ENCODE data around the gene GATA3.

DNA sequence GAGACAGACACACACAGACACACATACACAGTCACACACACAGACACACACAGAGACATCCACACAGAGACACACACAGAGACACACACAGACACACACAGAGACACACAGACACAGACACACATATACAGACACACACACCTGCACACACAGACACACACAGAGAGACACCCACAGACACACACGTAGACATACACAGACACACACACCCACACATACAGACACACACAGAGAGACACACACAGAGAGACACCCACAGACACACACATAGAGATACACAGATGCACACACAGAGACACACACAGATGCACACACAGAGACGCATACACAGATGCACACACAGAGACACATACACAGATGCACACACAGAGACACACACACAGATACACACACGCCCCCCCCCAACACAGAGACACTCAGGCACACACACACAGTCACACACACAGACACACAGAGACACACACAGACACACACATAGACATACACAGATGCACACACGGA lies 58.5 kb downstream of the GATA3 start:
- TF ChIP-seq POLR2A (IDR thresholded peaks at IDR 0.05), result no peak
- TF ChIP-seq, protein P1, sequence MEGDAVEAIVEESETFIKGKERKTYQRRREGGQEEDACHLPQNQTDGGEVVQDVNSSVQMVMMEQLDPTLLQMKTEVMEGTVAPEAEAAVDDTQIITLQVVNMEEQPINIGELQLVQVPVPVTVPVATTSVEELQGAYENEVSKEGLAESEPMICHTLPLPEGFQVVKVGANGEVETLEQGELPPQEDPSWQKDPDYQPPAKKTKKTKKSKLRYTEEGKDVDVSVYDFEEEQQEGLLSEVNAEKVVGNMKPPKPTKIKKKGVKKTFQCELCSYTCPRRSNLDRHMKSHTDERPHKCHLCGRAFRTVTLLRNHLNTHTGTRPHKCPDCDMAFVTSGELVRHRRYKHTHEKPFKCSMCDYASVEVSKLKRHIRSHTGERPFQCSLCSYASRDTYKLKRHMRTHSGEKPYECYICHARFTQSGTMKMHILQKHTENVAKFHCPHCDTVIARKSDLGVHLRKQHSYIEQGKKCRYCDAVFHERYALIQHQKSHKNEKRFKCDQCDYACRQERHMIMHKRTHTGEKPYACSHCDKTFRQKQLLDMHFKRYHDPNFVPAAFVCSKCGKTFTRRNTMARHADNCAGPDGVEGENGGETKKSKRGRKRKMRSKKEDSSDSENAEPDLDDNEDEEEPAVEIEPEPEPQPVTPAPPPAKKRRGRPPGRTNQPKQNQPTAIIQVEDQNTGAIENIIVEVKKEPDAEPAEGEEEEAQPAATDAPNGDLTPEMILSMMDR (IDR thresholded peaks at IDR 0.05), result no peak

Data from esophagus squamous epithelium (tissue), 4 donors.